GM20431 (cell line): ENCODE measurements around the gene SPON1.
"Not testable (repeated sequence)": the region's sequence is repeated elsewhere in the genome, so short reads cannot be mapped to it uniquely, and the experiment has no call there.

Experiments
- in situ Hi-C: fragments of 300-500 bp; cut with MseI, MboI; formaldehyde crosslinking; loops from one replicate; pipeline ENCODE4 v1.15.0; 2020; ENCODE audit warnings: low sequenced_read_pairs; ENCODE audit not compliant: unreplicated experiment

Gene SPON1

DNA sequence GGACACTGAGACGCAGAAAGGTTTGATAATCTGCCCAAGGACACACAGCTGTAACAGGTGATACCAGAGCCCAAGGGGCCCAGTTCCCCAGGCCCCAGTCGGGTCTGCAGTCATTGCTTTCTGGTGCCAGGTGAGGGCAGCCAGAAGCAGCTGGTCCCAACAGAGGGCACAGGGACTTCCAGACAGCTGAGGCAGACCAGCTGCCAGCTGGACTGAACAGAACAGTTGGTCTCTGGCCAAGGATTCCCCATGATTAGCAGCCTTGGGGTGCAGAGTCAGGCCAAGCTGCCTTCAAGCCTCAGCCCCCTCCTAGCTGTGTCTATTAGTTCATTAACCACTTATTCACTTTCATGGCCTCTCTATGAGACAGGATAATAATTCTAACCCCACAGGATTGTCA lies 290.9 kb downstream of the SPON1 start:
- in situ Hi-C loops, result no loop called here

DNA sequence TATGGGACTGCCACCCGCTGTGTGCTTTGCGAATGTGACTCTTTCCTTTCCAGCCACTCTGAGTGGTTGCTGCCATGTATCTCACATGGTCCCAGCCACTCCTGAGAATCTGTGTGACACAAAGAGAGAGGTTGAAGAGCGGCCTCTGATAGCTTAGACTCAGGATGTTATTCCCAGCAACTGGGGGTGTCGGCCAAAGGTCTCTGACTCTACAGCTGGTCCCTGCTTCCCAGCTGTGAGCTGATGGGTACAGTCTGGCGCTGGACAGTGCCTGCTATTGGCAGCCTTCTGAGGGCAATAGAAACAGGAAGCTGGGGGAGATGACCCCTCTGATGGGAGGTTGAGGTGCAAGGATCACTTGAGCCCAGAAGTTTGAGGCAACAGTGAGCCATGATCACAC lies 291.3 kb downstream of the SPON1 start:
- in situ Hi-C loops, result no loop called here

DNA sequence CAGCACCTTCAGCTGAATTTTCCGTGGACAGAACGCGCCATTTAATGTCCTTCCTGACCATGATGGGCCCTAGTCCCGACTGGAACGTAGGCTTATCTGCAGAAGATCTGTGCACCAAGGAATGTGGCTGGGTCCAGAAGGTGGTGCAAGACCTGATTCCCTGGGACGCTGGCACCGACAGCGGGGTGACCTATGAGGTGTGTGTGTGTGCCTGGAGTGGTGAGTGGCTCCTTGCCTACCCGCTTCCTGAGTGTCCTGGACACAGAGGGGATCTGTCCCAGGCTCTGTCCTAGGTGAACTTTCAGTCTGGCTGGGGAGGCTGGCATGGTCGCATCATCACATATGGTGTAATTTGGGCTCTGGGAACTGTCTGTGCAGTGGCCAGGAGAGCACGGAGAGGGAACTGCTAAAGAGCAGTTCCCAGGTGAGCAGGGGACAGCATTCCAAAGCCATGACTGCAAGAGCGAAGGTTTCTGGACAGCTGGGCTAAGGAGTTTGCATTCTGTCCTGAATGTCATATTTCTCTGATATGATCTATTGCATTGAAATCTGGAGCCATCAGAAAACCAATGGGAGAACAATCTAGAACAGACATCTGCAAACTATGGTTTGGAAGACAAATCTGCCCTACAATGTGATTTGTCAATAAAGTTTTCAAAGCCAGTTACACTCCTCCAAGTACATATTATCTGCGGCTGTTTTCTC lies 292.2 kb downstream of the SPON1 start:
- in situ Hi-C loops, result no loop called here

DNA sequence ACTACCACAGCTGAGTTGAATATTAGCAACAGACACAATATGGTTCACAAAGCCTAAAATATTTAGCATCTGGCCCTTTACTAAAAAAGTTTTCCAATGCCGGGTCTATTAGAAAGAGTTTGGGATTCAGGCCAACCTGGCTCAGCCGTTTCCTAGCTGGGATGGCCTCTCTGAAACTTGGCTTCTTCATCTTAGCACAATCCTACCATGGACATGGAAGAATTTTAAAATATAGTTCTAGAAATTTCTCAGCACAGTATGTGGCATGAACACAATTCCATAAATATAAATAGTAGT lies 292.7 kb downstream of the SPON1 start:
- in situ Hi-C loops, result no loop called here

DNA sequence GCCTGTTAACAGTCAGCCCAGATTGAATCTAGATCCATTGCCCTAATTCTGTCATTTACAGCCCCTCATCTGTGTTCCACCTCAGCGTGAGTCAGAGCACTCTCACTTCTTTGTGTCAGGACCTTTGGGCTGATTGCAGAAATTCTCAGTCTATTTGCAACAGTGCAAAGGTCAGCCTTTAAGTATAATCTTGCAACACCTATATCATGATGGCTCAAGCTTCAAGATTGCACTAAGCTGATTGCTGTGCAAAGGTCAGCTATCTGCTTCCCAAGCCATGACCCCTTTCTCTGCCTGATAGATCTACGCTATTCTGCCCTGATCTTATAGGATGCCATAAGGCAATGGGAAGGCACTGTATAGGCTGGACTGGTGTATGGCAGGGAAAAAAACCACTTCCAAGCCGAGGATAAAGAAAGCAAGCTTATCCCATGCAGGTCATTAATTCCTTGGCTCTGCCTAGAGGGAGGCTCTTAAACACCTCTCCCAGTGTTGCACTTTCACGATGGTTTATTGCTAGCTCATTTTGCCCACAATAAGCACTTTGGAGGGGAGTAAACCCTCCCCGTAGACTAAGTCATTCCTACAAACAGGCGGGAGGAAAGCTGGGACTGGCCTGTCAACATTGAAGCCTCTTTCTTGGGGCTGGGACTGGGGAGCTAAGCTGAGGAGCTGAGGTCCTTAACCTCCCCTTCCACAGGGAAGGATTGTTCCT lies 295.9 kb downstream of the SPON1 start:
- in situ Hi-C loops, result no loop called here

DNA sequence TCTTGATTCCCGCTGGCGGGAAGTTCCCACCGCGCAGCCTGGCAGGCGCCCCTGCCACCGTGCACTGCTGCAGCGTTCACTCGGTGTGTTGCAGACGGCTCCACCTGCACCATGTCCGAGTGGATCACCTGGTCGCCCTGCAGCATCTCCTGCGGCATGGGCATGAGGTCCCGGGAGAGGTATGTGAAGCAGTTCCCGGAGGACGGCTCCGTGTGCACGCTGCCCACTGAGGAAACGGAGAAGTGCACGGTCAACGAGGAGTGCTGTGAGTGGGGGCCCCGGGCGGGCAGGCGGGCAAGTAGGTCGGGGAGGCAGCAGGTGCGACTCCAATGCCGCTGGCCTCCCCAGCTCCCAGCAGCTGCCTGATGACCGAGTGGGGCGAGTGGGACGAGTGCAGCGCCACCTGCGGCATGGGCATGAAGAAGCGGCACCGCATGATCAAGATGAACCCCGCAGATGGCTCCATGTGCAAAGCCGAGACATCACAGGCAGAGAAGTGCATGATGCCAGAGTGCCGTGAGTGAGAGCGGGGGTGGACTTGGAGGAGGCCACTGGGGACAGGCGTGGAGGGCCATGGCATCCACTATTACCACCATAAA lies 296.8 kb downstream of the SPON1 start:
- in situ Hi-C loops, result no loop called here

DNA sequence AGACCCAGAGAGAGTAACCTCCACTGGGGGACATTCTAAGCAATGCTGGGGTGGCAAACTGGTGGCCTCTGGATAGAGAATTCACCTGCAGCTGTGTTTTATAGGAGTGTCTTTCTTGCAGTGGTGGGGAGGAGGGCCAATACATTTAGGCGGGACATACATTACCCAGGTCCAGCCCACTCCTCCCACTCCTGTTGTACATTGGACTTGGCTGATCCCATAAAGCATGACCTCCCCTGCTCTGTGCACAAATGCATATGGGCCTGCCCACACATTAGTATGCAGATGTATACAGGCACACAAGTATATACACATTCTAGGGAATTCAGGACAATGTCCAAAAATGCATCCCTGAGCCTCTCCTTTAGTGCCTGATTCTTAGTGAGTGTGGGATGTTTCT lies 297.4 kb downstream of the SPON1 start:
- in situ Hi-C loops, result no loop called here

DNA sequence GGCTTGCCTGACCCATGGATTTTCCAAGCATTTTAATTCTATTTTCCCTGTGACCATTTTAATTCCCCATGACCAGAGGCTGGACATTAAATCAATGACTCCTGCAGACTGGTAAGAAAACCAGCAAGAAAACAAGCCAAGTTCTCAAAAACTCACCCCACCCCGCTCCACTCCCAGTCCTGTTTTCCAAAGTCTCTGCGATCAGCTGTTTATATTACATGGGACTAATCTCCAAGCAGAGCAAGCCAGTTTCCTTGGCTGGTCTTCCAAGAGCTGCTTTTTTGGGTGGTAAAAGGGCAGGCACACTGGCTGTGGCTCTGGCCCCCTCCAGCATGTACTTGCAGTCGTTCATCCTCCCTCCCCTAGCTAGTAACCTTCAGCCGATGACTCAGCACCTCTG lies 298.5 kb downstream of the SPON1 start:
- in situ Hi-C loops, result no loop called here

DNA sequence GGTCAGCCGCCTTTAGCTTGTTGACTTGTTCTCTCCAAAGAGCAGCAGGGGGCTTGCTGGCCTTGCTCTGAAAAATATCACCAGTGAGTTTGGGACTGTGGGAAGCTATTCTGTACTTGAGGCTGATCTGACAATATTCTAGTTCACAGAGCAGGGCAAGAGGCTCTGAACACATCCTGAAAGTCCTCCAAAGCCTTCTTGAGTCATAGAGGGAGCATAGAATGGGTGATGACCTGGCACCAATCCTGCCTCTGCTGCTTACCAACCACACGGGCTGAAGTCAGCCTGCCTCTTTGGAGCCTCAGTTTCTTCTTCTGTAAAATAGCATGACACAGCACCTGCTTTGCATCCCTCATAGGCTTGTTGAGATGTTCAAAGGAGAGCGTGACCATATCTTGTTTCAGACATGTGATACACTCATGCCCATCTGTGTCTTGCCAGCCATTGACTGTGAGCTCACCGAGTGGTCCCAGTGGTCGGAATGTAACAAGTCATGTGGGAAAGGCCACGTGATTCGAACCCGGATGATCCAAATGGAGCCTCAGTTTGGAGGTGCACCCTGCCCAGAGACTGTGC lies 299.8 kb downstream of the SPON1 start:
- in situ Hi-C loops, result no loop called here

DNA sequence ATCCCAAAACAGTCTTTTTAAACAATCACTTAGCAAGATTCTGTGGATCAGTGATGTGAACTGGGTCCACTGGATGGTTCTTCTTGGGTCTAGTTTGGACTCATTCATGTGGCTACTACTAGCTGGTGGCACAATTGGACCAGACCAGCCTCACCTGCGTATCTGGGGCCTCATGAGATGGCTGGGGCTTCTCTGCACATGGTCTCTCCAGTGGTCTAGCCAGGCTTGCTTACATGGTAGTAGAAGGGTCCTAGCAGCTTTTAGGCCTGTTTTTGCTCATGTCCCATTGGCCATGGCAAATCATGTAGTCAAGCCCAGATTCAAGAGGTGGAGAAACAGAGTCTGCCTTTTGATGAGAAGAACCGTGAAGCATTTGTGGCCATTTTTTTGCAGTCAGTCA lies 302.4 kb downstream of the SPON1 start:
- in situ Hi-C loops, result no loop called here

DNA sequence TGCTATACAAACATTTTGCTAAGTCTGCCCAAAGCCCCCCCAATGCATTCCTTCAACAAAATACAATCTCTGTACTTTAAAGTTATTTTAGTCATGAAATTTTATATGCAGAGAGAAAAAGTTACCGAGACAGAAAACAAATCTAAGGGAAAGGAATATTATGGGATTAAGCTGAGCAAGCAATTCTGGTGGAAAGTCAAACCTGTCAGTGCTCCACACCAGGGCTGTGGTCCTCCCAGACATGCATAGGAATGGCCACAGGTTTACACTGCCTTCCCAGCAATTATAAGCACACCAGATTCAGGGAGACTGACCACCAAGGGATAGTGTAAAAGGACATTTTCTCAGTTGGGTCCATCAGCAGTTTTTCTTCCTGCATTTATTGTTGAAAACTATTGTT lies 304.1 kb downstream of the SPON1 start:
- in situ Hi-C loops, result no loop called here

DNA sequence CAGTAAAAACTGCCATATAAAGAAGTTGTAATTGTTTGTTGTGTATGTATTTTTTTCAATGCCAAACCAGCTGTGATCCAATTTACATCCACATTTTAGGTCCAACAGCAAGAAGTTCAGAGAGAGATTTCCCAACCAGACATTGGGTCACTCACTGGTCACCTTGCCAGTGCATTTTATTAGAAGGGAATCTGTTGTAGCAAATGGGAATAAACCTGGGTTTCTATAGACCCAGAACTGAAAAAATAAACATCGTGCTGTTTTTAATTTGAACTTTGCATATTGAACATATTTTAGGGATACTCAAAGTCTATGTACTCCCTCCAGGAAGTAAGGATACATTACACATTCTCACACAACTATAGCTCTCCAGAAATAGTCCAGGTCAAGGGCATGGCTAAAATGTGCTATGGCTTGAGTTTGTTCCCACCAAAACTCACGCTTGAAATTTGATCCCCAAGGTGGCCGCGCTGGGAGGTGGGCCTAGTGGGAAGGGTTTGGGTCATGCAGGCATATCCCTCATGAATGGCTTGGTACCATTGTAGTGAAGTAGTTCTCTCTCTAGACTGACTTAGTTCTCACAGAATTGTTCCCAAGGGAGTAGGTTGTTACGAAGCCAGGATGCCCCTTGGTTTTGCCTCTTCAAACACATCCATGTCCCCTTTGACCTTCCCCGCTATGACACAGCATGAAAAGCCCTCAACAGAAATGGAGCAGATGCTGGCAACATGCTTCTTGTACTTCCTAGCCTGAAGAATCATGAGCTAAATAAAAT lies 305.5 kb downstream of the SPON1 start:
- in situ Hi-C loops, result no loop called here

DNA sequence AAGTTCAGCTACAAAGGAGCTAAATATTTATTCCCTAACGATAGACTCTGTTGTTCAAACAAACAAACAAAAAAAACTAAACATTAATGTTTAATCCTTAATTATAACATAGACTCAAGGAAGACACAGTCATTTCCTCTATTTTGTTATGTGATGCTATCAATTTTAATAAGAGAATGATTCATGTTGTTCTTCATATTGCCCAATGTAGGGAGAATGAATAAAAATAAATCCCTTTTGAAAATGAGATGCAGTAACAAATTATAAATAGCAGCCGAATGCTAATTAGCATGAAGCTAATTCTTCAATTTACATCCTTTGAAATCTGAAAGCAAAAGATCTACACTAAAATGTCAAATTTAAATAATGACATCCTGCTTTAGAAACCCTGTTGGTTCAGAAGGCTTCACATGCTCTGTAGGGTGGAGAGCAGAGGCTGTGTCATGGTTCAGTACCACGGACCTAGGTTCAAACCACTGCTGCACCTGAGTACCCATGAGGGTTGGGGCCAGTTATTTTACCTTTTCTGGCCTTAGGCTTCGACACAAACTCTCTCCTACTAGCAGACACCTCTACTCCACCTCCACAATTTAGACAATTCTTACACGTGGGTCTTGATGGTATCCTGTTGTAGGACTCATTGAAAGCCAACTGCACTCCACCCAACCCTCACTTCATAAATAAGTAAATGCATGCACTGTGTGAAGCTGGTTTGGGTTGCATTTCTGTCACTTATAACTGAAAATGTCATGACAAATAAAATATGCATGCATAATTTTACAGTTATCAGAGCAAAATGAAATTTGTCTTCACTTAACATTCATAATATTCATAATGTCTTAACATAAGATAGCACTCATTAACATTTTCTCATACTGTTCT lies 307.4 kb downstream of the SPON1 start:
- in situ Hi-C loops, result no loop called here

DNA sequence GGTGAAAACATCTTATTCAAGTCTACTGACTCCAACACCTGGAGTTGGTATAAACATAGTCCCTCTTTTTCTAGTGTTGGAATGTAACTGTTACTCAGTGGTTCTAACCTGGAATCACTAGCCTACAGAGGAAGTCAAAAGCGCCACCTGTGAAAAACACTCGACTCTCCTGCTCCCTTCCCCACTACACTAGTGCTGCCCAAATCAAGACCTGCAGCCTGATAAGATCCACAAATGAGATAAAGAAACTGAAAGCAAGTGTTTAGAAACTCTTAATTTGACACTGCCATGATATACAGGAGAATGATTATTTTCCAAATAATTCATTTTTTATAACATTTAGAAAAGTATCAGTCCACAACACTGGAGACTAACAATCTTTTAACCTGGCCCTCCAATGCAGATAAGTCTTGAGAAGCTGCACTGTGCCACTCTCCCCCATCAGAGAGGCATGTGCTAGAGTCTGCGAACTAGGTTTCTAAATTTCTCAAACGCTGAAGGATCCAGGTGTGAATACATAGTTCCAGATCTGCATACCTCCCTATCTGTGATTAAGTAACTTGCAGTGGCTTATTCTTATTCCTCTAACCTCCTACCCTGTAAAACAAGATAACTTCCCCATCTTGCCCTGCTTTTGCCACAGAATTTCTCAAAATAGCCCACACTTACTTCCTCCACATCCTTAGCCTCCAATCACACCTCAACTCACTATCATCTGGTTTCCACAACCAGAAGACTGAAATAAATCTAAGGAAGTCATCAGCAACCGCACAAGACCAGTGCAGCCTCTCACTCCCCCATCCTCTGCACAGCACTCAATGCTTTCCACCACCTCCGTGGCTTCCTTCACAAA lies 308.4 kb downstream of the SPON1 start:
- in situ Hi-C loops, result no loop called here

DNA sequence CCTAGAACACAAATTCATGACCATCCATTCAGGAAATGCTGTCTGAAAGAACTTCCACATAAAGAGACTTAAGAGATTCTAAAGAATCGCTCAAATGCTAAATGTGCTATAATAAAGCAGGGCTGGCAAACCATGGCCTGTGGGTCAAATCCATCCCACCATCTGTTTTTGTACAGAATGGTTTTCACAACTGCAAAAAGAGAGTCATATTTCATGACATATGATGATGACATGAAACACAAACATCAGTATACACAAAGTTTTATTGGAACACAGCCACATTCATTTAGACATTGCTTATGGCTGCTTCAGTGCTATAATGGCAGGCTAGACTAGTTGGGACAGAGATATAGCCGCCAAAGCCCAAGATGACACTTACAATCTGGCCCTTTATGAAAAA lies 311.4 kb downstream of the SPON1 start:
- in situ Hi-C loops, result no loop called here

DNA sequence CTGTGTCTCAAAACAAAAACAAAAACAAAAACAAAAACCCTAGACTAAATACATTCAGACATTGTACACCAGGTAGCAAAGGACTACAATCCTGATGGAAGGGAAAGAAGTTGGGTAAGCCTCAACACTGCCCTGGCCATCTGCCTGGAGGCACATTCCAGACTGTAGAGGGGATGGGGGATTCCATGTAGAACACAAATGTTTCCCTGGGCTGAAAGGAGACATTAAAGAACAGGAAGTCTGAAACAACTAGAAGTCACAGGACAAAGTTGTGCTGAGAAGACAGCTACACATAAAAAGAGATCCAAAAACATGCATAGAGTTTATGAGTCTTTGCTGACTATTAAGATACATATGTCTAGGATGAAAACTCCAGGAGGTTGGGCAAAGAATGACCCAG lies 312.6 kb downstream of the SPON1 start:
- in situ Hi-C loops, result no loop called here

DNA sequence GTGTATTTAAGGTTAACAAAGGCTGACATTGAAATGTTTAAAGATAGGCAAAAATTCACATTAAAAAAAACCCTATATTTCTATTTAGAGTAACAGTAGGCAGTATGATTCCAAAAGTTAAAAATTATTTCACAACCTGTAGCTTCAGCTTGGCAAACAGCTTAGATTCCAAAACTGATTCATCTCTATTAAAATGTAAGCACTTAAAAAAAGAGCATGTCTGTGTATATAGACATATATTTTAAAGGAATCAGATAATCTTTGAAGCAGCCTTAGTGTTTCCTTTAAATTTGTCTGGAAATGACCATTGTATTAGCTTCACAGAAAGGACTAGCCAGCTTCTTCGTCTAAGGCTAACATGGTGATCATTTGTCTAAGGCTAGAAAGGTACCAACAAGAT lies 316.3 kb downstream of the SPON1 start:
- in situ Hi-C loops, result not testable (repeated sequence)

DNA sequence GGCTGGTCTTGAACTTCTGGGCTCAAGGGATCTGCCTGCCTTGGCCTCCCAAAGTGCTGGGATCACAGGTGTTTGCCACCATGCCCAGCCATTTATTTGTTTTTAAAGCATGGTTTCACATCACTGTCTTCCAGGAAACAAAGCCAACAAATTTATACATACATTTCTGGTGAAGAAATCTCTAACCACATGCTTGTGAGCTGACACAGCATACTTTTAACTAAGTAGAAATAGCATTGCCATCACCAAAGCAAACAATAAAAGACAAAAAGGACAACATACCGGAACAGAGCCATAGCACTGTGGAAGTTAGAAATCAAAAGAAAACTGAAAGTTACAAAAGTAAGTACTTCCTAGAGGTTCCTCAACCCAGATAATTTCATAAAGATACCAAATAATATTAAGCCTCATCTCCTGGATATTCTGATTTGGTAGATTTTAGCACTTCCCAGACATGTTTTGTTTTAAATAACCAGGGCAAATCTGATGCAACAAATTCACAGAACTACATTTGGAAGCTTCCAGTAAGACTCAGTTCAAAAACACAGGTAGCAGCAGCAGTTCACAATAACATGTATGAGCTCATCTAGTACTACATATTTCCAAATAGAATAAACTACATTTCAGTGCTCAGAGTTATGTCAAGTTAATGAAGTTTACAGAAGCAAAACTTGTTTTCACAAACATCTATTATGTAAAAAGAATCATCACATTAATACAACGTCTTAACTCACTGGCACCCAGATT lies 325.8 kb downstream of the SPON1 start:
- in situ Hi-C loops, result no loop called here
